Epithelial cell of proximal tubule (primary cell): ENCODE data around the gene CERS6. TPM values are rescaled to one million over a fixed set of nuclear protein-coding genes. Genes with fewer than 3 reads are reported as not detected.

ENCODE experiments used
- DNase-seq: peaks from one replicate; pipeline ENCODE4 v3.0.0-alpha.2; 2011; ENCODE audit warnings: low read depth
- H3K4me3 ChIP-seq: 2 replicates; pipeline ENCODE4 v1.5.1; 2011; ENCODE audit warnings: low read depth, mild to moderate bottlenecking, low read length
- total RNA-seq: library from RNA; depleted of rRNA; stranded (reverse); fragments of >200 nt; gene quantifications from 2 replicates; pipeline ENCODE4 v1.2.3, GENCODE V29; 2015
- TF ChIP-seq, protein P1 (sequence below): conservative IDR thresholded peaks from 2 replicates; pipeline ENCODE4 v1.5.1; 2012; ENCODE audit warnings: low read depth, mild to moderate bottlenecking, low read length

Gene CERS6
- total RNA-seq, 1 donor from 2014 or later = 11.6 TPM

DNA sequence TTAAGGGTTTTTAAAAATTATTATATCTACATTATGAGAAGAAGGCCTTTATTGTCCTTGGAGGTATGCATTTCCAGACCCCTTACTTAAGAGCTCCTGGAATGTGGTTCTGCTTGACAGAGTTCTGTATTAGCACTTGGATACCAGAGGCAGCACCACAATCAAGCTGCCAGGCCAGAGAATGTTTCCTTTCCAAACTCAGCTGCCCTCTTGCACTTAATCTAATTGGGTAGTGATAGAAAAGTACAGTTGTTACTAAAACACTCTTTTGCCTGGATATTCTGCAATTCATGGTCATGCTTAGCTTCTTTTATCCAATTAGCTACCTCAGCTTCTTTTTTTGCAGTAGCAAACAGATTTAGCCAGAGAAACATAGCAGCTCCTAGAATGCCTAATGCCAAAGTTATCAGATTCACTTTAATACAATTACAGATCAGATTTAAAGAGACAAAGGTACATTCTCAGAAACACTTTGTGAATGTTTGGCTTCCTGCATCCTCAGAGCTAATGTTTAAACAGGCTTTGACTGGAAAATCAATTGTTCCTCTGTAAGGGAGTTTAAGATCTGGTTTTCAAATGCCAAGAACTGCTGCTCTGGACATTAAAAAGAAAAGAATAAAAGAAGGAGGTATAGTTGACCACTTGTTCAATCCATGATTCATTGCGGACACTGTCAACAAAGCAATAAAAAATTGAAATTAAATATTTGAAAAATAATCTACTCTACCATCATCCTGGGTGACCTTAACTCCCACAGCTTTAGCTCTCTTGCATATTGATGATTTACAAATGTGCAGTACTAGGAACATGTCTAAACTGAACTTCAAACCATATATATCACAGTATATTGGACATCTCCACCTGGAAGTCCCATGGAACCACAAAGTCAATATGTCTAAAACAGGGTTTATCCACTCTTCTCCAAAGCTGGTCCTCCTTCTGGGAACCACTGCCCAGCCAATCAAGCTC is 359.2 kb downstream of the CERS6 start:
- peak; percentile 58 for DNase-seq
- H3K4me3 ChIP-seq = no peak overlapping the region
- TF ChIP-seq, protein P1, sequence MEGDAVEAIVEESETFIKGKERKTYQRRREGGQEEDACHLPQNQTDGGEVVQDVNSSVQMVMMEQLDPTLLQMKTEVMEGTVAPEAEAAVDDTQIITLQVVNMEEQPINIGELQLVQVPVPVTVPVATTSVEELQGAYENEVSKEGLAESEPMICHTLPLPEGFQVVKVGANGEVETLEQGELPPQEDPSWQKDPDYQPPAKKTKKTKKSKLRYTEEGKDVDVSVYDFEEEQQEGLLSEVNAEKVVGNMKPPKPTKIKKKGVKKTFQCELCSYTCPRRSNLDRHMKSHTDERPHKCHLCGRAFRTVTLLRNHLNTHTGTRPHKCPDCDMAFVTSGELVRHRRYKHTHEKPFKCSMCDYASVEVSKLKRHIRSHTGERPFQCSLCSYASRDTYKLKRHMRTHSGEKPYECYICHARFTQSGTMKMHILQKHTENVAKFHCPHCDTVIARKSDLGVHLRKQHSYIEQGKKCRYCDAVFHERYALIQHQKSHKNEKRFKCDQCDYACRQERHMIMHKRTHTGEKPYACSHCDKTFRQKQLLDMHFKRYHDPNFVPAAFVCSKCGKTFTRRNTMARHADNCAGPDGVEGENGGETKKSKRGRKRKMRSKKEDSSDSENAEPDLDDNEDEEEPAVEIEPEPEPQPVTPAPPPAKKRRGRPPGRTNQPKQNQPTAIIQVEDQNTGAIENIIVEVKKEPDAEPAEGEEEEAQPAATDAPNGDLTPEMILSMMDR = no peak

DNA sequence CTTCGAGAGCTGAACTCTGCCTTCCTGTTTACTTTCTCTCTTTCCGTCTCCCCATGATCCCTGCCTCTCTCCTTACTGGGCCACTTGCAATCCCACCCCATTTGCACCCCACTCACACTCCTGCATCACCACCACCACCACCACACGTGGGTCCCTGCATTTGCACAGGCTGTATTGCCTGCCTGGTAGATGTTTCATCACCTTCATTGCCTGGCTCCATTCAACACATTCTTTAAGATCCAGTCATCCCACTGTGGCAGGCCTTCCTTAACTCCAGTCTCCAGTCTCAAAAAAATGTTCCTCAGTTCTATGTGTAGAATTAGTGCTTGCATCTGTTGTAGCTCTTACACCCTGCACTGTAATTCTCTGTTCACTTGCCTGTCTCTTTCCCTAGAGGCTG is 360.3 kb downstream of the CERS6 start:
- TF ChIP-seq, protein P1 = no peak
- peak; percentile 73 for DNase-seq
- H3K4me3 ChIP-seq = no peak overlapping the region

DNA sequence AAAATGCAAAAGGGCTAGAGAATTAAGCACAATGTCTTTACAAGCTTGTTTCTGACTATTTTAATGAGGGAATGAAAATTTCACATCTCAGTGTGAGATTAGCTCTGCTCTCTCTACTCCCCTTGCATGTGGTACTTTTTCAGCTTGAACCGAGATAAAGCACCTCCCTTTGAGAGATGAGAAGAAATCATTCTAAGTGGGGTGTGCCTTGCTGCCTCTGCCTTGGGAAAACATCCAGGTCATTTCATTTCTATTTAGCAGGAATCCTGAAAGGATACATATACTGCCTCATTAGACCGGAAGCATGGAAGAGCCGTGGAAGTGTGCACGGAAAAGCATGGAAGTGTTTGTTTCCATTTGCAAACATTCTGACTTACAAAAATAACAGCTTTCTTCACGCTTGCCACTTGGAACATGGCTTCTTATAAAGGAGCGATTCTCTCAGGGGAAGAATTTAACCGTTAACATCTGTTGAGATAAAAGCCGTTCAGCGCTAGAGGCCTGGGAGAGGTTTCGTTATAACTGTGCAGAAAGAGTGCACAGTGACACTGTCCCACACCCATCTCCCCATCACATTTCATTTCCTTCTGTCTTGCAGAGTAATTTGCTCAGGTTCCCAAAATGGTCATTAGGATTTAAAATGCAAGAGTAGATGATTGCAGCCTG is 363.1 kb downstream of the CERS6 start:
- no peak for DNase-seq
- TF ChIP-seq, protein P1 = no peak
- H3K4me3 ChIP-seq = no peak overlapping the region

DNA sequence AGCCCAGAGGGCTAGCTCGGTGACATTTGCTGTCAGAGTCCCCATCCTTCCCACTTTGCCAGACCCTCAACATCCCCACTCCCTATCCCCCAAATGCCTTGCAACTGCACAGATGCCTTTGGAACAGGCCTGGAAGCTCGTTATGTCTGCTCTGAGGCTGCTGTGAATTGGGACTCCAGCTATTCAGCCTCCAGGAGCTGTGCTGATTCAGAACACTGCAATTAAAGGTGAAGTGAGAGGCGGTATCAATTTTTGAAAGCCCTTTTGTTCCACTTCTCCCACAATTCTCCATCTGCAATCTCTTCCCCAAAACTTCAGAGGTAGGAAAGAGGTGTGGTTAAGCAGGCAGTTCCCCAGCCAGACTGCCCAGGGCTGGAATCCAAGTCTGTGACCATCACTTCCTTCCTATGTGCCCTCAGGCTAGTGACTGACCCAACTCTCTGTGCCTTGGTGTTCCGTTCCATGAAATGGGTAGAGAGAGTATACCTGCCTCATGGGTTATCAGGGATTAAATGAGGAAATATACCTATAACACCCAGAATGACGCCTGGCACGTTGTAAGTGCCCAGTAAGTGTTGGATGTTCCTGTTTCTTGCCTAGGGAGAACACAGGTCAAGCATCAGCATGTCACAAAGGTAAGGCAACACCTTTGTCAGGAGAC is 363.9 kb downstream of the CERS6 start:
- TF ChIP-seq, protein P1 = no peak
- no peak overlapping the region for H3K4me3 ChIP-seq
- no peak for DNase-seq

DNA sequence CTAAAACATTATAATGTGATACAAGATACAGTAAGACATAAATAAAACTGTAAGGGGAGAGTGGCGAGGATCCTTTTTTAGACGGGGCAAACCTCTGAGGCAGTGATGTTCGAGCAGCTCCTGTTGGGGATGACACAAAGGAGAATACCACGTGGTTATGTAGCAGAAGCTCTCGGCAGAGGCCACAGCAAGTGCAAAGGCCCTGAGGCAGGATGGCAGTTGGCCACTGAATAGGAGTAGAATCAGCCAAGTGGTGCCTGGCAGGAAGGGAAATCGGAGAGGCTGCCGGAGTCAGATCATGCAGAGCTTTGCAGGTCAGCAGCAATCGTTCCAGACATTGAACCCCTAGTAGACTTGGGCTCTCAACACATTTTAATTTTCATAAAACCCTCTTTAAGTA is 365.5 kb downstream of the CERS6 start:
- DNase-seq = no peak
- TF ChIP-seq, protein P1 = no peak
- no peak overlapping the region for H3K4me3 ChIP-seq

DNA sequence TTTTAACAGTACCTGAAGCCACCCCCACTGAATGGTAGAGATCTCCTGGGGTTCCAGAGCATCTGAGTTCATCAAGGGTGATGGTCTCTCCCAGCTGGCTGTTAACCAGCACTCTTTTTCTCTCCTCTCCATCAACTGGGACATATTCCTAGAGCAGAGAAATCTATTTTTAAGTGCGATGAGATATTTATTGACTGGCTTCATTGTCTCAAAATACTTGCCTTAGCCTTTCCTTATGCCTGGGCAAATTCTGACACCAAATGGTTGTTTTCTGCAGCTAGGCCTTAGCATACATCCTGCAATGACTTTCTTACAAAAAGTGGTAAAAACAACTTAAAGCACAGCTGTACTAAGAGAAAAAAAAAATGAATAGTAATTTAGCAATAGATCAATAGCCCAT is 365.9 kb downstream of the CERS6 start:
- no peak overlapping the region for H3K4me3 ChIP-seq
- TF ChIP-seq, protein P1 = no peak
- no peak for DNase-seq

Other genes with a start within 250 kb of the CERS6 start
- 32.3 and 46.0 TPM in 2 replicates for gene STK39, start 208.7 kb upstream of the CERS6 start, total RNA-seq